Measurements from ENCODE around the gene PPM1L. TPM values are rescaled to one million over a fixed set of nuclear protein-coding genes. Genes with fewer than 3 reads are reported as not detected.

Gene PPM1L
- total RNA-seq, 1 experiment from 2014 or later: 10.6 TPM

- Histone ChIP-seq H3K4me1 (ENCODE audit: insufficient read depth, low read length, poor library complexity, severe bottlenecking) (no peaks in the 10 kb centered on the region), H3K36me3 (ENCODE audit: insufficient read depth, low read length, poor library complexity, severe bottlenecking) (no peaks in the 10 kb centered on the region), H3K27ac (ENCODE audit: low read depth, low read length, poor library complexity, severe bottlenecking) (no peak overlapping the region), H3K9me3 (ENCODE audit: low read depth, low read length, poor library complexity, severe bottlenecking) (no peaks in the 10 kb centered on the region), H3K27me3 (replicated peaks; ENCODE audit: insufficient read depth, low read depth, low read length, poor library complexity) (peaks cover 3% of the 10 kb centered on the region), H3K4me3 (ENCODE audit: low read depth, low read length, poor library complexity, severe bottlenecking) (no peak overlapping the region)
- POLR2A ChIA-PET (ENCODE audit: low non-redundant PET): no interaction called here
- intact Hi-C loops (cut with micrococcal nuclease; ENCODE audit: unreplicated experiment): no loop called here
- CTCF ChIA-PET: no interaction called here
- no TSS peak for BruUV-seq (replicated peaks)
- TF ChIP-seq CTCF (conservative IDR thresholded peaks at IDR 0.05; ENCODE audit: low read depth, low read length): no peak
- TF ChIP-seq EZH2 (IDR thresholded peaks at IDR 0.05; ENCODE audit: borderline replicate concordance, low read depth, low read length, poor library complexity, severe bottlenecking): no peak
- no peak for DNase-seq (ENCODE audit: low spot score)
Observed at GRCh38 chr3:160748231-160748630, 7.8 kb upstream of the PPM1L start.

- H3K4me3 ChIP-seq (ENCODE audit: low read depth, low read length, poor library complexity, severe bottlenecking): no peak overlapping the region
- intact Hi-C loops (cut with micrococcal nuclease; ENCODE audit: unreplicated experiment): no loop called here
- ChIA-PET CTCF (no interaction called here), POLR2A (ENCODE audit: low non-redundant PET) (interaction anchor here (0.6 kb wide), 1 partner anchor 1369 kb away, joined by 3 read pairs; no protein-coding TSS in a partner anchor)
- BruUV-seq (replicated peaks): no TSS peak
- no peak for DNase-seq (ENCODE audit: low spot score)
- TF ChIP-seq EZH2 (IDR thresholded peaks at IDR 0.05; ENCODE audit: borderline replicate concordance, low read depth, low read length, poor library complexity, severe bottlenecking) (no peak), CTCF (conservative IDR thresholded peaks at IDR 0.05; ENCODE audit: low read depth, low read length) (no peak)
- H3K27me3 ChIP-seq (replicated peaks; ENCODE audit: insufficient read depth, low read depth, low read length, poor library complexity): peaks cover 3% of the 10 kb centered on the region
- H3K27ac ChIP-seq (ENCODE audit: low read depth, low read length, poor library complexity, severe bottlenecking): no peak overlapping the region
- H3K36me3 ChIP-seq (ENCODE audit: insufficient read depth, low read length, poor library complexity, severe bottlenecking): no peaks in the 10 kb centered on the region
- no peaks in the 10 kb centered on the region for H3K9me3 ChIP-seq (ENCODE audit: low read depth, low read length, poor library complexity, severe bottlenecking)
- peaks cover 4% of the 10 kb centered on the region for H3K4me1 ChIP-seq (ENCODE audit: insufficient read depth, low read length, poor library complexity, severe bottlenecking)
Observed at GRCh38 chr3:160748787-160749186, 7.2 kb upstream of the PPM1L start.

GRCh38 chr3:160753953-160754352 lies 2.1 kb upstream of the PPM1L start:
- Histone ChIP-seq H3K27me3 (replicated peaks; ENCODE audit: insufficient read depth, low read depth, low read length, poor library complexity) (no peaks in the 10 kb centered on the region), H3K9me3 (ENCODE audit: low read depth, low read length, poor library complexity, severe bottlenecking) (no peaks in the 10 kb centered on the region), H3K36me3 (ENCODE audit: insufficient read depth, low read length, poor library complexity, severe bottlenecking) (no peaks in the 10 kb centered on the region), H3K4me1 (ENCODE audit: insufficient read depth, low read length, poor library complexity, severe bottlenecking) (peaks cover 14% of the 10 kb centered on the region), H3K4me3 (ENCODE audit: low read depth, low read length, poor library complexity, severe bottlenecking) (peak overlapping the region; percentile 87), H3K27ac (ENCODE audit: low read depth, low read length, poor library complexity, severe bottlenecking) (peak overlapping the region; percentile 92)
- no TSS peak for BruUV-seq (replicated peaks)
- ChIA-PET CTCF (no interaction called here), POLR2A (ENCODE audit: low non-redundant PET) (no interaction called here)
- intact Hi-C loops (cut with micrococcal nuclease; ENCODE audit: unreplicated experiment): no loop called here
- no peak for TF ChIP-seq CTCF (conservative IDR thresholded peaks at IDR 0.05; ENCODE audit: low read depth, low read length)
- no peak for TF ChIP-seq EZH2 (IDR thresholded peaks at IDR 0.05; ENCODE audit: borderline replicate concordance, low read depth, low read length, poor library complexity, severe bottlenecking)
- no peak for DNase-seq (ENCODE audit: low spot score)
